GM23338 (cell line): ENCODE data around the gene SLC7A5.
"Not testable (repeated sequence)": the region's sequence is repeated elsewhere in the genome, so short reads cannot be mapped to it uniquely, and the experiment has no call there.

Source experiments
- CREB1 ChIP-seq: fragments of 250-450 bp; sonication (Bioruptor Pico); IDR thresholded peaks from 2 replicates; pipeline ENCODE4 v1.5.0; 2020; ENCODE audit warnings: low read depth, mild to moderate bottlenecking, moderate library complexity
- EZH2 ChIP-seq: fragments of 200-600 bp; sonication (generic); IDR thresholded peaks from one replicate; pipeline ENCODE4 v1.8.0; 2017; ENCODE audit warnings: antibody characterized with exemption, mild to moderate bottlenecking, low read depth; ENCODE audit not compliant: unreplicated experiment
- EZH2phosphoT487 ChIP-seq: fragments of 200-600 bp; sonication (generic); IDR thresholded peaks from one replicate; pipeline ENCODE4 v1.8.1; 2018; ENCODE audit warnings: antibody characterized with exemption; ENCODE audit not compliant: unreplicated experiment
- JUNB ChIP-seq: IDR thresholded peaks from one replicate; pipeline ENCODE4 v1.6.1; 2016; ENCODE audit warnings: antibody characterized with exemption; ENCODE audit not compliant: unreplicated experiment
- POLR2AphosphoS5 ChIP-seq: IDR thresholded peaks from 2 replicates; pipeline ENCODE4 v1.6.1; 2016; ENCODE audit warnings: antibody characterized with exemption, low read depth
- ZNF462 ChIP-seq: fragments of 250-450 bp; sonication (Bioruptor Pico); IDR thresholded peaks from 2 replicates; pipeline ENCODE4 v1.5.0; 2020; ENCODE audit warnings: mild to moderate bottlenecking, moderate library complexity
- TF ChIP-seq, protein P1 (sequence below), 2 experiments: fragments of 200-600 bp in 1 of 2; sonication (generic) in 1 of 2; conservative IDR thresholded peaks; 2 replicates each; pipeline versions ENCODE4 v1.5.1 to v1.6.1; 2016 to 2017; ENCODE audit warnings: antibody characterized with exemption in 2 of 2, low read depth in 2 of 2, mild to moderate bottlenecking in 2 of 2, moderate library complexity in 1 of 2
- TF ChIP-seq, protein P2 (sequence below): IDR thresholded peaks from one replicate; pipeline ENCODE4 v1.6.1; 2018; ENCODE audit warnings: antibody characterized with exemption; ENCODE audit not compliant: unreplicated experiment
- TF ChIP-seq, protein P3 (sequence below): IDR thresholded peaks from 2 replicates; pipeline ENCODE4 v1.6.1; 2016; ENCODE audit warnings: antibody characterized with exemption

DNA sequence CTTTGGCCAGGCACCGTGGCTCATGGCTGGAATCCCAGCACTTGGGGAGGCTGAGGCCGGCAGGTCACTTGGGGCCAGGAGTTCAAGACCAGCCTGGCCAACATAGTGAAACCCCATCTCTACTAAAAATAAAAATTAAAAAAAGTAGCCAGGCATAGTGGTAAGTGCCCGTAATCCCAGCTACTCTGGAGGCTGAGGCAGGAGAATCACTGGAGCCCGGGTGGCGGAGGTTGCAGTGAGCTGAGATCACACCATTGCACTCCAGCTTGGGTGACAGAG is 43.5 kb downstream of the SLC7A5 start:
- TF ChIP-seq, protein P1, sequence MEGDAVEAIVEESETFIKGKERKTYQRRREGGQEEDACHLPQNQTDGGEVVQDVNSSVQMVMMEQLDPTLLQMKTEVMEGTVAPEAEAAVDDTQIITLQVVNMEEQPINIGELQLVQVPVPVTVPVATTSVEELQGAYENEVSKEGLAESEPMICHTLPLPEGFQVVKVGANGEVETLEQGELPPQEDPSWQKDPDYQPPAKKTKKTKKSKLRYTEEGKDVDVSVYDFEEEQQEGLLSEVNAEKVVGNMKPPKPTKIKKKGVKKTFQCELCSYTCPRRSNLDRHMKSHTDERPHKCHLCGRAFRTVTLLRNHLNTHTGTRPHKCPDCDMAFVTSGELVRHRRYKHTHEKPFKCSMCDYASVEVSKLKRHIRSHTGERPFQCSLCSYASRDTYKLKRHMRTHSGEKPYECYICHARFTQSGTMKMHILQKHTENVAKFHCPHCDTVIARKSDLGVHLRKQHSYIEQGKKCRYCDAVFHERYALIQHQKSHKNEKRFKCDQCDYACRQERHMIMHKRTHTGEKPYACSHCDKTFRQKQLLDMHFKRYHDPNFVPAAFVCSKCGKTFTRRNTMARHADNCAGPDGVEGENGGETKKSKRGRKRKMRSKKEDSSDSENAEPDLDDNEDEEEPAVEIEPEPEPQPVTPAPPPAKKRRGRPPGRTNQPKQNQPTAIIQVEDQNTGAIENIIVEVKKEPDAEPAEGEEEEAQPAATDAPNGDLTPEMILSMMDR (conservative IDR thresholded peaks at IDR 0.05; ENCODE audit: low read depth in 2 of 2) = not testable (repeated sequence)
- not testable (repeated sequence) for TF ChIP-seq EZH2; POLR2AphosphoS5; EZH2phosphoT487; ZNF462; JUNB; CREB1 (CRISPR knock-in tag)
- TF ChIP-seq, protein P2, sequence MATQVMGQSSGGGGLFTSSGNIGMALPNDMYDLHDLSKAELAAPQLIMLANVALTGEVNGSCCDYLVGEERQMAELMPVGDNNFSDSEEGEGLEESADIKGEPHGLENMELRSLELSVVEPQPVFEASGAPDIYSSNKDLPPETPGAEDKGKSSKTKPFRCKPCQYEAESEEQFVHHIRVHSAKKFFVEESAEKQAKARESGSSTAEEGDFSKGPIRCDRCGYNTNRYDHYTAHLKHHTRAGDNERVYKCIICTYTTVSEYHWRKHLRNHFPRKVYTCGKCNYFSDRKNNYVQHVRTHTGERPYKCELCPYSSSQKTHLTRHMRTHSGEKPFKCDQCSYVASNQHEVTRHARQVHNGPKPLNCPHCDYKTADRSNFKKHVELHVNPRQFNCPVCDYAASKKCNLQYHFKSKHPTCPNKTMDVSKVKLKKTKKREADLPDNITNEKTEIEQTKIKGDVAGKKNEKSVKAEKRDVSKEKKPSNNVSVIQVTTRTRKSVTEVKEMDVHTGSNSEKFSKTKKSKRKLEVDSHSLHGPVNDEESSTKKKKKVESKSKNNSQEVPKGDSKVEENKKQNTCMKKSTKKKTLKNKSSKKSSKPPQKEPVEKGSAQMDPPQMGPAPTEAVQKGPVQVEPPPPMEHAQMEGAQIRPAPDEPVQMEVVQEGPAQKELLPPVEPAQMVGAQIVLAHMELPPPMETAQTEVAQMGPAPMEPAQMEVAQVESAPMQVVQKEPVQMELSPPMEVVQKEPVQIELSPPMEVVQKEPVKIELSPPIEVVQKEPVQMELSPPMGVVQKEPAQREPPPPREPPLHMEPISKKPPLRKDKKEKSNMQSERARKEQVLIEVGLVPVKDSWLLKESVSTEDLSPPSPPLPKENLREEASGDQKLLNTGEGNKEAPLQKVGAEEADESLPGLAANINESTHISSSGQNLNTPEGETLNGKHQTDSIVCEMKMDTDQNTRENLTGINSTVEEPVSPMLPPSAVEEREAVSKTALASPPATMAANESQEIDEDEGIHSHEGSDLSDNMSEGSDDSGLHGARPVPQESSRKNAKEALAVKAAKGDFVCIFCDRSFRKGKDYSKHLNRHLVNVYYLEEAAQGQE = not testable (repeated sequence)
- TF ChIP-seq, protein P3, sequence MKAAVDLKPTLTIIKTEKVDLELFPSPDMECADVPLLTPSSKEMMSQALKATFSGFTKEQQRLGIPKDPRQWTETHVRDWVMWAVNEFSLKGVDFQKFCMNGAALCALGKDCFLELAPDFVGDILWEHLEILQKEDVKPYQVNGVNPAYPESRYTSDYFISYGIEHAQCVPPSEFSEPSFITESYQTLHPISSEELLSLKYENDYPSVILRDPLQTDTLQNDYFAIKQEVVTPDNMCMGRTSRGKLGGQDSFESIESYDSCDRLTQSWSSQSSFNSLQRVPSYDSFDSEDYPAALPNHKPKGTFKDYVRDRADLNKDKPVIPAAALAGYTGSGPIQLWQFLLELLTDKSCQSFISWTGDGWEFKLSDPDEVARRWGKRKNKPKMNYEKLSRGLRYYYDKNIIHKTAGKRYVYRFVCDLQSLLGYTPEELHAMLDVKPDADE = not testable (repeated sequence)
